SK-N-MC (cell line): Measurements from ENCODE around the gene NR1D1.

Experiments
- EZH2 ChIP-seq: fragments of 200-600 bp; sonication (generic); IDR thresholded peaks from one replicate; pipeline ENCODE4 v1.6.1; 2017; ENCODE audit warnings: antibody characterized with exemption
- FOXP2 ChIP-seq: optimal IDR thresholded peaks from 2 replicates; pipeline ENCODE3; 2011; ENCODE audit warnings: mild to moderate bottlenecking, moderate library complexity; ENCODE audit not compliant: insufficient read depth; ENCODE audit errors: extremely low read length, control extremely low read depth
- POLR2AphosphoS5 ChIP-seq: IDR thresholded peaks from 2 replicates; pipeline ENCODE4 v1.6.1; 2012; ENCODE audit warnings: mild to moderate bottlenecking, low read depth, low read length, borderline replicate concordance

GRCh38 chr17:40065769-40066510, 34.4 kb downstream of the NR1D1 start:
- TF ChIP-seq POLR2AphosphoS5 = no peak
- no peak for TF ChIP-seq EZH2
- TF ChIP-seq FOXP2 = no peak
